ENCODE results near the gene UBXN6.

The UBXN6 gene

GRCh38 chr19:4429771-4430171, 27.8 kb downstream of the UBXN6 start:
- no peaks in the 10 kb centered on the region for H3K27me3 ChIP-seq
- TF ChIP-seq CTCF (IDR thresholded peaks at IDR 0.05; ENCODE audit: low read depth, low read length), result no peak
- peaks cover 82% of the 10 kb centered on the region for H3K36me3 ChIP-seq
- no peak for DNase-seq
- H3K4me1 ChIP-seq, result no peaks in the 10 kb centered on the region
- no peaks in the 10 kb centered on the region for H3K9me3 ChIP-seq
- H3K4me3 ChIP-seq (ENCODE audit: low read depth, low read length), result no peak overlapping the region

GRCh38 chr19:4429256-4429655, 28.3 kb downstream of the UBXN6 start:
- H3K27me3 ChIP-seq, result no peaks in the 10 kb centered on the region
- no peak for DNase-seq
- TF ChIP-seq CTCF (IDR thresholded peaks at IDR 0.05; ENCODE audit: low read depth, low read length), result no peak
- H3K4me3 ChIP-seq (ENCODE audit: low read depth, low read length), result no peak overlapping the region
- no peaks in the 10 kb centered on the region for H3K9me3 ChIP-seq
- H3K36me3 ChIP-seq, result peaks cover 82% of the 10 kb centered on the region
- H3K4me1 ChIP-seq, result no peaks in the 10 kb centered on the region

- Histone ChIP-seq H3K27me3 (no peaks in the 10 kb centered on the region), H3K9me3 (no peaks in the 10 kb centered on the region), H3K4me1 (no peaks in the 10 kb centered on the region), H3K4me3 (ENCODE audit: low read depth, low read length) (no peak overlapping the region), H3K36me3 (peaks cover 82% of the 10 kb centered on the region)
- no peak for DNase-seq
- TF ChIP-seq CTCF (IDR thresholded peaks at IDR 0.05; ENCODE audit: low read depth, low read length), result no peak
These were observed 29.1 kb downstream of the UBXN6 start for GRCh38 chr19:4428326-4428975.

GRCh38 chr19:4425537-4425936, 32.1 kb downstream of the UBXN6 start:
- peaks cover 76% of the 10 kb centered on the region for H3K36me3 ChIP-seq

GRCh38 chr19:4423416-4424126, 34.0 kb downstream of the UBXN6 start:
- Histone ChIP-seq H3K27me3 (no peaks in the 10 kb centered on the region), H3K4me1 (no peaks in the 10 kb centered on the region), H3K36me3 (peaks cover 71% of the 10 kb centered on the region), H3K9me3 (no peaks in the 10 kb centered on the region), H3K4me3 (ENCODE audit: low read depth, low read length) (no peak overlapping the region)
- no peak for TF ChIP-seq CTCF (IDR thresholded peaks at IDR 0.05; ENCODE audit: low read depth, low read length)
- no peak for DNase-seq

More at GRCh38 chr19:4425537-4425936, 32.1 kb downstream of the UBXN6 start:
- no peaks in the 10 kb centered on the region for H3K4me1 ChIP-seq
- no peak for TF ChIP-seq CTCF (IDR thresholded peaks at IDR 0.05; ENCODE audit: low read depth, low read length)
- H3K27me3 ChIP-seq, result no peaks in the 10 kb centered on the region
- DNase-seq, result no peak
- no peaks in the 10 kb centered on the region for H3K9me3 ChIP-seq
- H3K4me3 ChIP-seq (ENCODE audit: low read depth, low read length), result no peak overlapping the region

- no peaks in the 10 kb centered on the region for H3K4me1 ChIP-seq
- no peak for TF ChIP-seq CTCF (IDR thresholded peaks at IDR 0.05; ENCODE audit: low read depth, low read length)
- peaks cover 80% of the 10 kb centered on the region for H3K36me3 ChIP-seq
- no peak overlapping the region for H3K4me3 ChIP-seq (ENCODE audit: low read depth, low read length)
- no peaks in the 10 kb centered on the region for H3K9me3 ChIP-seq
- H3K27me3 ChIP-seq, result no peaks in the 10 kb centered on the region
- DNase-seq, result no peak
These were observed 41.3 kb downstream of the UBXN6 start for GRCh38 chr19:4416268-4416667.
